Ectodermal cell (in vitro differentiated cells): Measurements from ENCODE around the gene SYTL5.

ENCODE experiments used
- H3K27ac ChIP-seq: 2 replicates; pipeline ENCODE4 v1.7.0; 2013; ENCODE audit warnings: mild to moderate bottlenecking, low read depth, low read length; ENCODE audit not compliant: insufficient read depth, poor library complexity, severe bottlenecking
- H3K27me3 ChIP-seq: 2 replicates; pipeline ENCODE4 v1.7.0; 2013; ENCODE audit warnings: mild to moderate bottlenecking, low read length; ENCODE audit not compliant: insufficient read depth, control insufficient read depth, poor library complexity, severe bottlenecking
- H3K36me3 ChIP-seq: one replicate; pipeline ENCODE4 v1.7.0; 2013; ENCODE audit warnings: low read length; ENCODE audit not compliant: control insufficient read depth, insufficient read depth
- H3K4me1 ChIP-seq: one replicate; pipeline ENCODE4 v1.7.0; 2013; ENCODE audit warnings: low read length; ENCODE audit not compliant: control insufficient read depth, insufficient read depth
- H3K4me3 ChIP-seq: 2 replicates; pipeline ENCODE4 v1.7.0; 2013; ENCODE audit warnings: low read depth, low read length, control low read depth; ENCODE audit not compliant: insufficient read depth
- H3K9me3 ChIP-seq: 2 replicates; pipeline ENCODE4 v1.7.0; 2013; ENCODE audit warnings: mild to moderate bottlenecking, low read length, moderate library complexity; ENCODE audit not compliant: control insufficient read depth
- WGBS, 2 experiments: methylation state at CpG; one replicate each; pipeline ENCODE4 v1.1.7; 2013; ENCODE audit warnings: missing lambda C conversion rate in 2 of 2; 5-methylcytosine and 5-hydroxymethylcytosine counted together

SYTL5 gene

GRCh38 chrX:38151441-38151840 is 145.1 kb downstream of the SYTL5 start:
- Histone ChIP-seq H3K9me3 (no peaks in the 10 kb centered on the region), H3K4me1 (peaks cover 5% of the 10 kb centered on the region), H3K36me3 (no peaks in the 10 kb centered on the region), H3K27me3 (no peaks in the 10 kb centered on the region), H3K27ac (no peak overlapping the region), H3K4me3 (no peak overlapping the region)
- WGBS, 2 experiments, result 91% methylated on average over 4 of the region's 5 CpGs

GRCh38 chrX:38154340-38154739 is 148.0 kb downstream of the SYTL5 start:
- Histone ChIP-seq H3K9me3 (no peaks in the 10 kb centered on the region), H3K4me1 (peaks cover 5% of the 10 kb centered on the region), H3K36me3 (no peaks in the 10 kb centered on the region), H3K4me3 (no peak overlapping the region), H3K27me3 (no peaks in the 10 kb centered on the region), H3K27ac (no peak overlapping the region)
- WGBS, 2 experiments, result 90 to 94% methylated on average over 5 of the region's 5 CpGs

- Histone ChIP-seq H3K36me3 (no peaks in the 10 kb centered on the region), H3K4me3 (no peak overlapping the region), H3K9me3 (no peaks in the 10 kb centered on the region), H3K4me1 (peaks cover 5% of the 10 kb centered on the region), H3K27ac (no peak overlapping the region), H3K27me3 (no peaks in the 10 kb centered on the region)
- 80 to 91% methylated on average over 1 to 2 of the region's 2 CpGs for WGBS, 2 experiments
Observed at GRCh38 chrX:38154818-38155217, 148.5 kb downstream of the SYTL5 start.

- WGBS, 2 experiments, result 87 to 95% methylated on average over 7 of the region's 7 CpGs
Observed at GRCh38 chrX:38156838-38157237, 150.5 kb downstream of the SYTL5 start.

GRCh38 chrX:38163193-38163592 is 156.8 kb downstream of the SYTL5 start:
- Histone ChIP-seq H3K36me3 (no peaks in the 10 kb centered on the region), H3K4me1 (no peaks in the 10 kb centered on the region), H3K27me3 (no peaks in the 10 kb centered on the region), H3K27ac (no peak overlapping the region), H3K9me3 (no peaks in the 10 kb centered on the region), H3K4me3 (no peak overlapping the region)

More at GRCh38 chrX:38156838-38157237, 150.5 kb downstream of the SYTL5 start:
- no peaks in the 10 kb centered on the region for H3K4me1 ChIP-seq
- no peaks in the 10 kb centered on the region for H3K9me3 ChIP-seq
- no peaks in the 10 kb centered on the region for H3K36me3 ChIP-seq
- no peak overlapping the region for H3K27ac ChIP-seq
- no peak overlapping the region for H3K4me3 ChIP-seq
- no peaks in the 10 kb centered on the region for H3K27me3 ChIP-seq

GRCh38 chrX:38165023-38165422 is 158.7 kb downstream of the SYTL5 start:
- 92 to 100% methylated on average over 1 of the region's 1 CpG for whole genome bisulfite sequencing, 2 experiments
- Histone ChIP-seq H3K4me3 (no peak overlapping the region), H3K27me3 (no peaks in the 10 kb centered on the region), H3K4me1 (no peaks in the 10 kb centered on the region), H3K9me3 (no peaks in the 10 kb centered on the region), H3K27ac (no peak overlapping the region), H3K36me3 (no peaks in the 10 kb centered on the region)

- no peak overlapping the region for H3K4me3 ChIP-seq
- no CpG with 5 or more reads among the region's 2 CpGs for WGBS, 2 experiments
- H3K27me3 ChIP-seq, result no peaks in the 10 kb centered on the region
- no peaks in the 10 kb centered on the region for H3K36me3 ChIP-seq
- H3K27ac ChIP-seq, result no peak overlapping the region
- no peaks in the 10 kb centered on the region for H3K9me3 ChIP-seq
- H3K4me1 ChIP-seq, result no peaks in the 10 kb centered on the region
Observed at GRCh38 chrX:38166478-38167083, 160.2 kb downstream of the SYTL5 start.

GRCh38 chrX:38170556-38170955 is 164.2 kb downstream of the SYTL5 start:
- Histone ChIP-seq H3K4me3 (no peak overlapping the region), H3K4me1 (no peaks in the 10 kb centered on the region), H3K36me3 (no peaks in the 10 kb centered on the region), H3K9me3 (no peaks in the 10 kb centered on the region), H3K27me3 (no peaks in the 10 kb centered on the region), H3K27ac (no peak overlapping the region)
- WGBS, 2 experiments, result 80 to 100% methylated on average over 1 of the region's 1 CpG

- 83 to 88% methylated on average over 3 of the region's 3 CpGs for WGBS, 2 experiments
- Histone ChIP-seq H3K27me3 (no peaks in the 10 kb centered on the region), H3K36me3 (no peaks in the 10 kb centered on the region), H3K9me3 (no peaks in the 10 kb centered on the region), H3K4me1 (no peaks in the 10 kb centered on the region), H3K27ac (no peak overlapping the region), H3K4me3 (no peak overlapping the region)
Observed at GRCh38 chrX:38172596-38172995, 166.2 kb downstream of the SYTL5 start.

- H3K9me3 ChIP-seq, result no peaks in the 10 kb centered on the region
- no peak overlapping the region for H3K4me3 ChIP-seq
- H3K36me3 ChIP-seq, result no peaks in the 10 kb centered on the region
- WGBS, 2 experiments, result 17 to 18% methylated on average over 3 of the region's 3 CpGs
- no peaks in the 10 kb centered on the region for H3K4me1 ChIP-seq
- no peak overlapping the region for H3K27ac ChIP-seq
- no peaks in the 10 kb centered on the region for H3K27me3 ChIP-seq
Observed at GRCh38 chrX:38175139-38175538, 168.8 kb downstream of the SYTL5 start.

GRCh38 chrX:38178396-38178795 is 172.0 kb downstream of the SYTL5 start:
- no peaks in the 10 kb centered on the region for H3K9me3 ChIP-seq
- H3K27me3 ChIP-seq, result no peaks in the 10 kb centered on the region
- H3K4me1 ChIP-seq, result no peaks in the 10 kb centered on the region
- H3K36me3 ChIP-seq, result no peaks in the 10 kb centered on the region
- H3K4me3 ChIP-seq, result no peak overlapping the region
- no peak overlapping the region for H3K27ac ChIP-seq
- 31 to 35% methylated on average over 2 of the region's 2 CpGs for WGBS, 2 experiments
